ENCODE measurements around the gene TIAL1. TPM values are rescaled to one million over a fixed set of nuclear protein-coding genes. Genes with fewer than 3 reads are reported as not detected.
"Not testable (repeated sequence)": the region's sequence is repeated elsewhere in the genome, so short reads cannot be mapped to it uniquely, and the experiment has no call there.

Gene TIAL1
- total RNA-seq, 1 experiment from 2014 or later: 61.6 TPM

GRCh38 chr10:119536508-119537025, 60.2 kb downstream of the TIAL1 start:
- no peak for DNase-seq (ENCODE audit: low spot score)
- in situ Hi-C loops (cut with HindIII; ENCODE audit: low sequenced_read_pairs): no loop called here

DNA sequence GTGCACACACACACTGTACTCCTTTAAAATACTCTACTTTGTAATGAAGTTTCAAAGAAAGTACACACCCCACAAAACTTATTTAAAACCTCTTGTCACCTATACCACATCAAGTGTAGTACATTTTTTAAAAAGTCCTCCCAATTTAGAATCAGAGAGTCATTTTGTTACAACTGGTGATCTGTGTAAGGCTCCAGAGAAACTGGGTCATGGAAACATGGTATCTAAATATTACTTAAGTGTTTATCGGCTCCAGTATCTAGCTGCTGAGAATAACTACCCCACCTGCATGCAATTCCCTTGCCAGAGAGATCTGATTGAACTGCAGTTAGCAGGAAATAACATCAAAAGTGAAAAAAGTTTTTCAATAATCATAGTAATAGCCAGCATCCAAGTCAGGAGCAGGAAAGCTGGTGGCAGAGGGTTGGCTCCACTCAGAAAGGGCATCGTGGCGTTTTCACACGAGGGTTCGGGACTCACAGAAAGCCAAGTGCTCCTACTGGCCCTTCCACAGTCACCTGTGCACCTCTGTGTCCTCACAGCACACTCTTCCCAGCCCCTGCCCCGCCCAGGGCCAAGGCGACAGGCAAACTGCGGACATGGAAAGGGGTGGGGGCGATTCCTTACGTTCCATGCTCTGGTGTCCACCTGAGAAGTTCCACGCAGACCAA, 60.8 kb downstream of the TIAL1 start:
- in situ Hi-C loops (cut with HindIII; ENCODE audit: low sequenced_read_pairs): no loop called here
- DNase-seq (ENCODE audit: low spot score): no peak

GRCh38 chr10:119535305-119535704, 61.5 kb downstream of the TIAL1 start:
- in situ Hi-C loops (cut with HindIII; ENCODE audit: low sequenced_read_pairs): no loop called here
- no peak for DNase-seq (ENCODE audit: low spot score)

- DNase-seq (ENCODE audit: low spot score): no peak
- in situ Hi-C loops (cut with HindIII; ENCODE audit: low sequenced_read_pairs): no loop called here
These were observed 63.3 kb downstream of the TIAL1 start for GRCh38 chr10:119533473-119533872.

DNA sequence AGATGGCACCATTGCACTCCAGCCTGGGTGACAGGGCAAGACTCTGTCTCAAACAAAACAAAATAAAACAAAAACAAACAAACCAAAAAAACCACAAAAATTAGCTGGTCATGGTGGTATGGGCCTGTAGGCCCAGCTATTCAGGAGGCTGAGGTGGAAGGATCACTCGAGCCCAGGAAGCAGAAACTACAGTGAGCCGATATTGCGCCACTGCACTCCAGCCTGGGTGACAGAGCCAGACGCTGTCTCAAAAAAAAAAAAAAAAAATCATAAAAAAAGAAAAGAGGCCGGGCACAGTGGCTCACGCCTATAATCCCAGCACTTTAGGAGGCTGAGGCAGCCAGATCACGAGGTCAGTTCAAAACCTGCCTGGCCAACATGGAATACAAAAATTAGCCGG, 64.0 kb downstream of the TIAL1 start:
- in situ Hi-C loops (cut with HindIII; ENCODE audit: low sequenced_read_pairs); DNase-seq (ENCODE audit: low spot score): not testable (repeated sequence)

DNA sequence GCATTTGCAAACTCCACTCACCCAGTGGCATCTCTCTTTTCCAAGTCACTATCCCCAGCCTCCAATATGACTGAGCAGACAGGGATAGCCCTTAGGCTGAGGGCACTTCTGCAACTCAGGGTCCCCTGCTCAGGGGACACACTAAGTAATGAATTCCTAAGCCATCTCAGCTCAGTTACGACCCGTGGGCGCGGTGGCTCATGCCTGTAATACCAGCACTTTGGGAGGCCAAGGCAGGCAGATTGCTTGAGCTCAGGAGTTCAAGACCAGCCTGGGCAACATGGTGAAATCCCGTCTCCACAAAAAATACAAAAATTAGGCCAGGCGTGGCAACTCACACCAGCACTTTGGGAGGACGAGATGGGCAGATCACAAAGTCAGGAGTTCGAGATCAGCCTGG, 64.5 kb downstream of the TIAL1 start:
- DNase-seq (ENCODE audit: low spot score); in situ Hi-C loops (cut with HindIII; ENCODE audit: low sequenced_read_pairs): not testable (repeated sequence)

DNA sequence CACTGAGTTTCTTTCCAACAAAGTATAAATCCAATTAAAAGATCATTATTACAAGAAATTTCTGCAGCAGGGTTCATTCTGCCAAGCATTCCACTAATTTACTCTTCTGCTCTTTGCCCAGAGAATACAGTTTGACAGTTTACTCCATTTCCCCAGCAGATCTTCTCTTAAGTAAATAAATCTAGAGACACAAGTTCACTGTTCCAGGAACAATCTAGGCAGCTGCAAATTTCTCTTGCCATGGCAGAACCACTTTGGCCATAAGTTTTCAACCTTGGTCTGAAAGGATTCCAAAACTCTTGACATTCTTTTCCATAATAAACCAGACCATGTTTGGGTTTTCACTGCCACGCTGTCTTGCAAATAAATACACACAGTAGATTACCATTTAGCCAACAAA, 65.7 kb downstream of the TIAL1 start:
- in situ Hi-C loops (cut with HindIII; ENCODE audit: low sequenced_read_pairs): no loop called here

DNA sequence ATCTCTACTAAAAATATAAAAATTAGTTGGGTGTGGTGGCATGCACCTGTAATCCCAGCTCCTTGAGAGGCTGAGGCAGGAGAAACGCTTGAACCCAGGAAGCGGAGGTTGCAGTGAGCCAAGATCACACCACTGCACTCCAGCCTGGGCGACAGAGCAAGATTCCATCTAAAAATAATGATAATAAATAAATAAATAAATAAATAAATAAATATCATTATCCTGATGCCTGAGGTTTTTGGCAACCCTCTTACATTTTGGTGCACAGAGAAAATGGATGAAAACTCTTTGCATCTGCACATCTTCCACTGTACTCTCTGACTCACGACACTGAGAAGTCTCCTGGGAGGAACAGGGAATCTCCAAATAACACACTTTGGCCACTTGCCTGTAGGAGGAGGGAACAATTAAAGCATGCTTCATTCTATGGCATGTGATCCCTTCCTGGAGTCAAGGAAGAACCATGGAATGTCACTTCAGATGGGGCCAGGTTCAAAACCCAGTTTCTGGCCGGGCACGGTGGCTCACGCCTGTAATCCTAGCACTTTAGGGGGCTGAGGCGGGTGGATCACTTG, 68.0 kb downstream of the TIAL1 start:
- in situ Hi-C loops (cut with HindIII; ENCODE audit: low sequenced_read_pairs); DNase-seq (ENCODE audit: low spot score): not testable (repeated sequence)

More for the DNA sequence above, 65.7 kb downstream of the TIAL1 start:
- DNase-seq (ENCODE audit: low spot score): no peak

DNA sequence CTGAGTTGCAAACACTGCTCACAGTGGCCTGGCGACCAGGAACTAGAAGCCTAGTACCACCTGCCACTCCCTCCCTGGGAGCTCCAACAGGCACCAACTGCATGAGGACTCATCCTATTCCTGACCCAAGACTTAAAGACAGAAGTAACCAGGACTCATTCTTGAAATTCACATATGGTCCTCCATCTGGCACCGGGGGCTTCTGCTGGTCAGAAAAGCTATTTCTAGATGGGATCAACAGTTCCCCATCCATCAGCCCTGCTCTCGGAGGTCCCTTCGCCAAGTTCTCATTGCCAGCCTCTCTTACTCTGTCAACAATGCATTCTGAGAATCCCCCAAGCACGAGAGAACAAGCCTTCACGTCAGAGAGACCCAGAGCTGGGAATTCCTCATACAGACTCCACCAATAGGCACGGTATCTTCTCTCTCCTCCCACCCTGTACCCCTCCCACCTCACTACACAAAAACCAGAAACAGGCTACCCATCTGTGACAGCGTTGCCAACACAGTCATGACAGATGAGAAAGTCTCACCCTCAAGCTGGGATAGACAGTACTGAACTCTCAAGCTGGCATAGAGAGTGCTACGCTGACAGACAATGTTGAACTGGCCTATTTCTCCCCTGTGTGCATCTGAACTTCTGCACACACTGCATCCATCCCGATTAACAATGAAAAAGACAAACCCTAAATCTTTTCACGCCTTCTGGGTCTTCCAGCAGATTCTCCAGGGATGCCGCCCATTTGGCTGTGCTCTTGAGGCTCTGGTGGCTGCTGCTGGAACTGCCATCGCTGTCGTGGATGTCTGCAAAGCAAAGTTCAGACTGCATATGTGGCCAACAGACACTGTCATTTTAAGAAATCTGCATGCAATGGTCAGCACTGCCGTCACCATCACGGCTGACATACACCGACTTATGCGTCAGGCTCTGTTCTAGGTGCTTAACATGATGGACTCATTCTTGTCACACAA, 69.9 kb downstream of the TIAL1 start:
- DNase-seq (ENCODE audit: low spot score): peak; percentile 30
- in situ Hi-C loops (cut with HindIII; ENCODE audit: low sequenced_read_pairs): no loop called here

DNA sequence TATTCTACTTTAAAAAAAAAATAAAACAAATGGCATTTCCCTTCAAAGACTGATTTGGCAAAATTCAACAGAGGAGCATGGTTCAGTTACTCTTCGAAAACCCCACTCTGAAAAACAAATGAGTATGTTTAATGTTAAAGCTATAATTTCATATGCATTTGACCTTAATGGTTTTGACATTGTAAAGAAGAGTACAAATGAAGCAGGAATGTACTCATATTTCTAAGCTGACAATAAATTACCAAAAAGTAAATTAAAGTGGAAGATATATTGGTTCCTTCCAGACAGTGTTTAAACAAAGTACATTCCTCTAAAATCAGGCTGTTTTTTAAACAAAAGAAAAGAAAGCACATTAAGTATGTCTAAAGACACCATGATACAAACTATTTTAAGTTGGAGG, 70.6 kb downstream of the TIAL1 start:
- in situ Hi-C loops (cut with HindIII; ENCODE audit: low sequenced_read_pairs): no loop called here
- no peak for DNase-seq (ENCODE audit: low spot score)

DNA sequence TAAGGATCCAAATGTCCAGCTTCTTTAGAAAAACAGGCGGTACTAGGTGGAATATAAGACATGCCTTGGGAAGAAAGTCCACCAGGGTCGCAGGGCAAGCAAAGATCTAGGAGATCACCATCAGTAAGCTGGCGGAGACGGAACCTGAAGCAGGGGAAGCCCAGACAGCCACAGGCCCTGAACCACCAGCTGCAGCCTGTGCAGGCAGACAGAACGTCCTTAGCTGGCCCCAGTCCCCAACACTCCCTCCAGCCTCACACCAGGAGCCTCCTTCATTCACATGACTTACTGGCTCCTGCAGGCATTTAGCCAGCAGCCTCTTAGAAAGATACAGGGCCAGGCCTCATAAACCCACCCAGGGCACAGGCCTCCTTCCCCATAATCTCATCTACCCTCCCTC, 71.6 kb downstream of the TIAL1 start:
- DNase-seq (ENCODE audit: low spot score): no peak
- in situ Hi-C loops (cut with HindIII; ENCODE audit: low sequenced_read_pairs): no loop called here

GRCh38 chr10:119524720-119525070, 72.1 kb downstream of the TIAL1 start:
- in situ Hi-C loops (cut with HindIII; ENCODE audit: low sequenced_read_pairs): no loop called here
- DNase-seq (ENCODE audit: low spot score): no peak

- in situ Hi-C loops (cut with HindIII; ENCODE audit: low sequenced_read_pairs): no loop called here
- no peak for DNase-seq (ENCODE audit: low spot score)
These were observed 72.7 kb downstream of the TIAL1 start for GRCh38 chr10:119523895-119524719.

Other genes with a start within 250 kb of the TIAL1 start
- gene RGS10, start 54.2 kb downstream of the TIAL1 start, total RNA-seq (2014; rRNA removed; shearing (Covaris generic)): 67.1 and 80.5 TPM in 2 replicates
- 8.5 and 14.6 TPM in 2 replicates for gene BAG3, start 54.4 kb upstream of the TIAL1 start, total RNA-seq (2014; rRNA removed; shearing (Covaris generic))
- 7.9 and 10.1 TPM in 2 replicates for gene INPP5F, start 129.1 kb upstream of the TIAL1 start, total RNA-seq (2014; rRNA removed; shearing (Covaris generic))

All from G401 (cell line).